H1 (cell line): ENCODE measurements around the gene COL6A3. TPM values are rescaled to one million over a fixed set of nuclear protein-coding genes. Genes with fewer than 3 reads are reported as not detected.

Source experiments
- CBX5 ChIP-seq: fragments of 300-800, 300-1000 bp; sonication (generic); IDR thresholded peaks from 2 replicates; pipeline ENCODE4 v1.7.1; 2016; ENCODE audit warnings: antibody characterized with exemption, low read length, low read depth
- E2F6 ChIP-seq: IDR thresholded peaks from 2 replicates; pipeline ENCODE4 v1.6.1; 2012; ENCODE audit warnings: inconsistent platforms
- KDM4A ChIP-seq: IDR thresholded peaks from one replicate; pipeline ENCODE4 v1.7.1; 2012; ENCODE audit warnings: low read depth, mild to moderate bottlenecking, moderate library complexity, low read length, inconsistent platforms; ENCODE audit not compliant: severe bottlenecking
- PHF8 ChIP-seq: fragments of 200-600 bp; sonication (generic); conservative IDR thresholded peaks from 2 replicates; pipeline ENCODE4 v1.7.1; 2012; ENCODE audit warnings: low read depth, mild to moderate bottlenecking, inconsistent platforms, low read length, moderate library complexity
- polyA plus RNA-seq, 7 experiments: library from polyadenylated mRNA; depleted of rRNA in 3 of 7; stranded (reverse) in 5 of 7; unstranded in 2 of 7; fragments of >200 nt in 5 of 7; fragments of 200-250 nt in 2 of 7; gene quantifications; 1 replicate in 5 of 7; 2 replicates in 1 of 7; 4 replicates in 1 of 7; pipeline versions ENCODE4 v1.2.1 to v1.2.3, GENCODE V29; 2011 to 2013; ENCODE audit warnings: missing spikeins in 2 of 7, mixed read lengths in 2 of 7
- total RNA-seq: library from RNA; stranded (reverse); fragmentation: NEBNext Ultra II Directional; extraction: Animal tissue kit (Norgen Biotek cat#: 25700); gene quantifications from 2 replicates; pipeline ENCODE4 v1.2.1, GENCODE V29; 2021

COL6A3 gene
- total and polyA plus RNA-seq, 2 of the 8 experiments (the other 6 are each of a cell fraction or from before 2014, with no cell fraction given), result 1.2 to 3.4 TPM

GRCh38 chr2:237445611-237446337 is 31.8 kb upstream of the COL6A3 start (continued):
- TF ChIP-seq E2F6, result no peak
- no peak for TF ChIP-seq KDM4A
- TF ChIP-seq PHF8, result no peak
- TF ChIP-seq CBX5, result no peak
- TF ChIP-seq, all 59 proteins: peak for 0
